A549 (cell line): Measurements from ENCODE around the gene MPC2. TPM values are rescaled to one million over a fixed set of nuclear protein-coding genes. Genes with fewer than 3 reads are reported as not detected.

Source experiments
- ATAC-seq, 2 experiments: fragments of 200-7000 bp in 1 of 2; fragments of >200 bp in 1 of 2; cut with Nextera tagmentation in 1 of 2; cut with Tn5 transposase in 1 of 2; 3 replicates each; pipeline versions ENCODE4 v1.8.0 to v1.9.1; 2018 to 2020; ENCODE audit warnings: mild to moderate bottlenecking in 1 of 2, moderate library complexity in 1 of 2
- CTCF ChIA-PET: fragments of 300-600 bp; sonication (Branson Sonifier 250); formaldehyde crosslinking; extraction: SDS; loops from one replicate; lab custom pipeline; 2021; ENCODE audit warnings: antibody characterized with exemption, inconsistent platforms; lab: Yijun Ruan, JAX
- POLR2A ChIA-PET: fragments of 350-600 bp; formaldehyde crosslinking; extraction: SDS; loops from one replicate; lab custom pipeline; 2021; ENCODE audit warnings: antibody characterized with exemption, inconsistent platforms; lab: Yijun Ruan, JAX
- DNase-seq, 2 experiments: peaks; one replicate each; pipeline versions ENCODE4 v3.0.0 to v3.0.0-alpha.2; 2011 to 2016; ENCODE audit warnings: low read depth in 1 of 2, low spot score in 1 of 2
- FAIRE-seq: peaks from 2 replicates; lab custom pipeline; 2011; peaks lifted over from hg19 to GRCh38; lab: Jason Lieb, UNC
- H3K27ac ChIP-seq, 2 experiments: fragments of >200 bp; sonication (Bioruptor Twin); formaldehyde crosslinking; 3 replicates each; pipeline ENCODE4 v1.5.1; 2016 to 2017
- H3K4me1 ChIP-seq: fragments of >200 bp; sonication (Bioruptor Twin); formaldehyde crosslinking; 3 replicates; pipeline ENCODE4 v1.6.1; 2016
- H3K4me2 ChIP-seq: fragments of >200 bp; sonication (Bioruptor Twin); formaldehyde crosslinking; 3 replicates; pipeline ENCODE4 v1.6.1; 2016
- H3K4me3 ChIP-seq: fragments of >200 bp; sonication (Bioruptor Twin); formaldehyde crosslinking; 3 replicates; pipeline ENCODE4 v1.5.1; 2016
- H3K9me3 ChIP-seq: fragments of >200 bp; sonication (Bioruptor Twin); formaldehyde crosslinking; 3 replicates; pipeline ENCODE4 v1.6.1; 2016
- BHLHE40 ChIP-seq: IDR thresholded peaks from 2 replicates; pipeline ENCODE4 v1.6.1; 2012; ENCODE audit warnings: low read depth, low read length, inconsistent platforms
- CHD2 ChIP-seq: fragments of 150-350 bp; IDR thresholded peaks from 2 replicates; pipeline ENCODE4 v1.6.1; 2014; ENCODE audit warnings: low read length; ENCODE audit not compliant: partially characterized antibody
- CTCF ChIP-seq: fragments of >200 bp; sonication (Bioruptor Twin); formaldehyde crosslinking; IDR thresholded peaks from 3 replicates; pipeline ENCODE4 v1.5.1; 2016
- E2F6 ChIP-seq: IDR thresholded peaks from 2 replicates; pipeline ENCODE4 v1.6.1; 2012; ENCODE audit warnings: low read depth, borderline replicate concordance
- HDAC2 ChIP-seq: fragments of 200-600 bp; sonication (generic); IDR thresholded peaks from 2 replicates; pipeline ENCODE4 v1.6.1; 2016
- HES2 ChIP-seq: fragments of >200 bp; sonication (Bioruptor Twin); formaldehyde crosslinking; IDR thresholded peaks from 2 replicates; pipeline ENCODE4 v1.6.1; 2016
- HMGXB4 ChIP-seq: fragments of 250-450 bp; sonication (Bioruptor Pico); IDR thresholded peaks from 2 replicates; pipeline ENCODE4 v1.5.0; 2021; ENCODE audit warnings: mild to moderate bottlenecking, moderate library complexity, borderline replicate concordance
- HOXA7 ChIP-seq: fragments of 250-450 bp; sonication (Bioruptor Pico); IDR thresholded peaks from 2 replicates; pipeline ENCODE4 v1.5.0; 2020; ENCODE audit warnings: mild to moderate bottlenecking, moderate library complexity
- MAX ChIP-seq: IDR thresholded peaks from 2 replicates; pipeline ENCODE4 v1.6.1; 2012
- MAZ ChIP-seq: fragments of 150-350 bp; IDR thresholded peaks from 2 replicates; pipeline ENCODE4 v1.6.1; 2014; ENCODE audit warnings: antibody characterized with exemption, low read depth, low read length, borderline replicate concordance
- MYC ChIP-seq: IDR thresholded peaks from 2 replicates; pipeline ENCODE4 v1.6.1; 2012; ENCODE audit warnings: mild to moderate bottlenecking, inconsistent platforms, low read length, improper control_type of control experiment, borderline replicate concordance
- NFE2L2 ChIP-seq: fragments of 150-350 bp; conservative IDR thresholded peaks from 2 replicates; pipeline ENCODE4 v1.6.1; 2014; ENCODE audit warnings: low read length
- PBX3 ChIP-seq: IDR thresholded peaks from 2 replicates; pipeline ENCODE4 v1.6.1; 2012
- PHF8 ChIP-seq: fragments of 200-600 bp; sonication (generic); IDR thresholded peaks from 2 replicates; pipeline ENCODE4 v1.6.1; 2016; ENCODE audit warnings: low read depth, mild to moderate bottlenecking, antibody characterized with exemption, moderate library complexity, borderline replicate concordance
- RAD21 ChIP-seq, 2 experiments: fragments of >200 bp in 1 of 2; sonication (Bioruptor Twin) in 1 of 2; formaldehyde crosslinking in 1 of 2; IDR thresholded peaks in 1 of 2; conservative IDR thresholded peaks in 1 of 2; 2 replicates in 1 of 2; 3 replicates in 1 of 2; pipeline ENCODE4 v1.6.1; 2012 to 2018; ENCODE audit warnings: inconsistent platforms in 1 of 2
- RARB ChIP-seq: fragments of 250-450 bp; sonication (Bioruptor Pico); IDR thresholded peaks from 2 replicates; pipeline ENCODE4 v1.8.0; 2021; ENCODE audit warnings: mild to moderate bottlenecking, moderate library complexity
- RCOR1 ChIP-seq: fragments of 150-350 bp; IDR thresholded peaks from 2 replicates; pipeline ENCODE4 v1.6.1; 2014; ENCODE audit warnings: antibody characterized with exemption, low read length, low read depth
- SREBF2 ChIP-seq: fragments of 450-650 bp; IDR thresholded peaks from 2 replicates; pipeline ENCODE4 v1.6.1; 2014; ENCODE audit warnings: mild to moderate bottlenecking, moderate library complexity
- TFCP2L1 ChIP-seq: fragments of 250-450 bp; sonication (Bioruptor Pico); IDR thresholded peaks from 2 replicates; pipeline ENCODE4 v1.5.0; 2021; ENCODE audit warnings: mild to moderate bottlenecking
- ZC3H11A ChIP-seq: fragments of 450-650 bp; IDR thresholded peaks from 2 replicates; pipeline ENCODE4 v1.6.1; 2014; ENCODE audit warnings: antibody characterized with exemption, mild to moderate bottlenecking
- ZFP36 ChIP-seq: fragments of 450-650 bp; IDR thresholded peaks from 2 replicates; pipeline ENCODE4 v1.6.1; 2014; ENCODE audit warnings: borderline replicate concordance; ENCODE audit not compliant: partially characterized antibody
- ZNF302 ChIP-seq: fragments of 250-450 bp; sonication (Bioruptor Pico); IDR thresholded peaks from 2 replicates; pipeline ENCODE4 v1.9.0; 2021; ENCODE audit warnings: inconsistent platforms, mild to moderate bottlenecking, moderate library complexity
- WGBS: methylation state at CpG from one replicate; pipeline ENCODE4 v1.1.6; 2017; ENCODE audit errors: missing lambda C conversion rate; 5-methylcytosine and 5-hydroxymethylcytosine counted together
- polyA minus RNA-seq: library from RNA; depleted of rRNA, polyadenylated mRNA; stranded (reverse); fragments of >200 nt; gene quantifications from 2 replicates; pipeline ENCODE4 v1.2.3, GENCODE V29; 2011; rRNA and poly(A)+ RNA removed
- polyA plus RNA-seq, 4 experiments: library from polyadenylated mRNA; depleted of rRNA in 3 of 4; stranded (reverse); fragments of >200 nt; fragmentation: RNase III in 1 of 4; extraction: RNeasy Plus Mini Kit Qiagen cat#74134 plus additional on column Dnase treatment in 1 of 4; gene quantifications; 2 replicates in 3 of 4; 3 replicates in 1 of 4; pipeline ENCODE4 v1.2.3, GENCODE V29; 2011 to 2017

Gene MPC2
- polyA plus RNA-seq (2011; rRNA removed): 98.9 and 120 TPM in 2 replicates
- 26.4 and 27.7 TPM in 2 replicates for polyA plus RNA-seq (2012; cell fraction: cytosol; rRNA removed)
- 11.7 and 15.3 TPM in 2 replicates for polyA plus RNA-seq (2012; cell fraction: nucleus; rRNA removed)
- 49.5 to 53.0 TPM (median 49.7 TPM) in 3 replicates for polyA plus RNA-seq (2017; fragmentation: RNase III; extraction: RNeasy Plus Mini Kit Qiagen cat#74134 plus additional on column Dnase treatment)
- 13.2 and 14.1 TPM in 2 replicates for polyA minus RNA-seq

GRCh38 chr1:167936930-167937708, at the start of gene MPC2:
Gene MPC2, minus strand, starts transcription at chr1:167937072. Its CDS starts 1,231 bp downstream, at chr1:167935841.
- H3K4me1 ChIP-seq: peaks cover 34% of the 10 kb centered on the region
- H3K4me3 ChIP-seq: peak within 1 kb of the TSS; percentile 80
- H3K9me3 ChIP-seq: no peaks in the 10 kb centered on the region
- FAIRE-seq (no peak), DNase-seq (peak; percentile 59 to 81), ATAC-seq (peak; percentile 36 to 45; a peak in 5 of 6 replicates)
- peak within 1 kb of the TSS; percentile 89 to 92 for H3K27ac ChIP-seq
- POLR2A ChIA-PET: interaction anchor here (0.7 to 3.1 kb wide), 6 partner anchors 8 to 215 kb away, joined by 4 to 32 read pairs (median 5); partner anchors contain the start of gene MPZL1
- under 1% methylated on average over 35 of the region's 51 CpGs for WGBS
- TF ChIP-seq TFCP2L1 (CRISPR knock-in tag) (0 out of 2 replicates have a peak, but pooled peaks have one; percentile 57), RCOR1 (no peak), RAD21 (conservative IDR thresholded peaks at IDR 0.05 in 1 of 2, IDR thresholded peaks at IDR 0.05 in 1 of 2) (no peak), CHD2 (peak; percentile 19), PHF8 (peak; percentile 3; the same call in 1 of the 2 replicates), NFE2L2 (no peak), MYC (no peak)
- H3K4me2 ChIP-seq: peak within 1 kb of the TSS; percentile 96
- CTCF ChIA-PET: interaction anchor here (0.8 to 1.8 kb wide), 2 partner anchors 17 to 145 kb away, joined by 3 to 6 read pairs; no protein-coding TSS in a partner anchor

GRCh38 chr1:167984886-167985489, 48.1 kb upstream of the MPC2 start:
- no peak for ATAC-seq
- TF ChIP-seq MAZ (no peak), HOXA7 (no peak), ZFP36 (no peak), HMGXB4 (CRISPR knock-in tag) (no peak), ZC3H11A (no peak), HDAC2 (no peak), CTCF (no peak)
- TF ChIP-seq, all 56 proteins: peak for 0
- Histone ChIP-seq H3K4me1 (peaks cover 11% of the 10 kb centered on the region; the same call in 2 of the 3 replicates), H3K4me2 (no peak overlapping the region), H3K9me3 (no peaks in the 10 kb centered on the region), H3K27ac (no peak overlapping the region), H3K4me3 (no peak overlapping the region)
- CTCF ChIA-PET: interaction anchor here (0.7 kb wide), 1 partner anchor 34 kb away, joined by 5 read pairs; no protein-coding TSS in a partner anchor
- DNase-seq: peak in 1 of 2 experiments; percentile 17
- FAIRE-seq: no peak
- POLR2A ChIA-PET: no interaction called here
- WGBS: 81% methylated on average over 8 of the region's 8 CpGs

- no peak overlapping the region for H3K4me2 ChIP-seq
- no peak for FAIRE-seq
- H3K4me1 ChIP-seq: peaks cover 11% of the 10 kb centered on the region; the same call in 2 of the 3 replicates
- no peak overlapping the region for H3K27ac ChIP-seq
- POLR2A ChIA-PET: no interaction called here
- CTCF ChIA-PET: no interaction called here
- H3K4me3 ChIP-seq: no peak overlapping the region
- no peak for ATAC-seq
- no peak for DNase-seq
- TF ChIP-seq HES2 (no peak), ZNF302 (CRISPR knock-in tag) (no peak), BHLHE40 (no peak), E2F6 (no peak), PBX3 (no peak), MAX (no peak), SREBF2 (no peak), RARB (CRISPR knock-in tag) (no peak), PHF8 (no peak)
- 94% methylated on average over 2 of the region's 2 CpGs for WGBS
- H3K9me3 ChIP-seq: no peaks in the 10 kb centered on the region
Observed at GRCh38 chr1:167983797-167984420, 47.0 kb upstream of the MPC2 start.
